ENCODE results near the gene HPCAL1. TPM values are rescaled to one million over a fixed set of nuclear protein-coding genes. Genes with fewer than 3 reads are reported as not detected.

The HPCAL1 gene
- total RNA-seq, 1 donor from 2014 or later, result 12.3 TPM

DNA sequence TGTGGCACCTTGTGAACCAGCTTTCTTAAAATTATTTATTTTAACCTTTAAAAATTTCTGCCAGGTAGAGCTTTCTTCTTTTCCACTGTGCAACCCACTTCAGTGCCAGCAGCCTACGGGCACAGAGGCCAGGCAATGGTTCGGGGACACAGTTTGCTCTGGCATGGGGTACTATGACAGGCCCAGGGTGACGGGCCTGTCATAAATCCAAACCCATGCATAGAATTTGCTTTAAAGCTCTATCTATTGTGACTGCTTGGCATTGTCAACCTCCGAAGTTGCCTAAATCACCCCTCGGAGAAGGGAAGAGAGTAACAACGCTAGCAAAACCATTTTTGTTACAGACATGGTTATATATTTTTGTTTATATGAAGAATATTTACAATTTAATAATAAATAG, 143.9 kb downstream of the HPCAL1 start:
- H3K9me3 Mint-ChIP-seq (ENCODE audit: unreplicated experiment), result no peaks in the 10 kb centered on the region
- peak overlapping the region; percentile 86 for H3K9ac ChIP-seq (ENCODE audit: low read length)

DNA sequence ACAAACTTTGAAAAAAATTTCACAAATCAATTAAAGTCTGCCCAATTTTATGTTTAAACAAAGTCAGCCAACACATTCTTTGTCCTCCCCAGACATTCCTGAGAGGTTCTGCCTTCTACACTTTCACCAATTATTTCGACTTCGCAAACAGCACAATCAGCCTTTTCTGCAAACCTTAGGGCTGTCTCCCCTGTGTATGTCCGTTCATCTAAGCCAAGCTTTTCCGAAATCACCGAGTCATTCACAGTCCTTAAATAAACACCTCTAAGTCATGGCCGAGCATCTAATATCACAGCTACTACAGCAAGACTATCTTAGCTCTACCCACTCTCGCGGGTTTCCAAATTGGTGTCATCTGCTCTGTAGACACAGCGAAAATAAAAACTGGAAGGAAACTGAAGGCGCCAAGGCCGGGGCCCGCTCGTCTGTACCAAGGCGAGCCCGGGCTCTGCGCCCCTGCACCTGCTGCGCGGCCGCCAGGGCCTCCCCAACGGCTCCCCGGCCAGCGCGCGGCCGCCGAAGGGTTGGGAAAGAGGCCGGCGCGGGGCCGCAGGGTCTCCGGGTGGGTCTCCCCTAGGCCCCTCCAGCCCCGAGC, 144.7 kb downstream of the HPCAL1 start:
- Mint-ChIP-seq H3K27ac (ENCODE audit: unreplicated experiment) (peak overlapping the region; percentile 87), H3K36me3 (ENCODE audit: low read depth, unreplicated experiment) (peaks cover 6% of the 10 kb centered on the region), H3K9me3 (ENCODE audit: unreplicated experiment) (no peaks in the 10 kb centered on the region), H3K27me3 (ENCODE audit: low read depth, unreplicated experiment) (peaks cover 3% of the 10 kb centered on the region), H3K4me3 (ENCODE audit: unreplicated experiment) (peak overlapping the region; percentile 91), H3K4me1 (ENCODE audit: low read depth, unreplicated experiment) (peaks cover 2% of the 10 kb centered on the region)
- Histone ChIP-seq H2AFZ (ENCODE audit: low read depth, low read length) (no peak overlapping the region), H3K79me2 (ENCODE audit: insufficient read depth, low read length) (peaks cover 52% of the 10 kb centered on the region), H3K9me3 (ENCODE audit: insufficient read depth, low read depth, low read length) (no peaks in the 10 kb centered on the region), H3K36me3 (ENCODE audit: insufficient read depth, low read length) (peaks cover 24% of the 10 kb centered on the region), H4K20me1 (ENCODE audit: insufficient read depth, low read length) (peaks cover 45% of the 10 kb centered on the region), H3K4me1 (ENCODE audit: insufficient read depth, low read length) (peaks cover 23% of the 10 kb centered on the region), H3K4me3 (ENCODE audit: insufficient read depth, low read depth, low read length) (peak overlapping the region; percentile 84), H3K27me3 (ENCODE audit: insufficient read depth, low read length) (no peaks in the 10 kb centered on the region), H3K9ac (ENCODE audit: low read length) (peak overlapping the region; percentile 86), H3K27ac (ENCODE audit: low read depth, low read length) (peak overlapping the region; percentile 74), H3K4me2 (ENCODE audit: low read length) (peak overlapping the region; percentile 89)
- TF ChIP-seq, protein P1, sequence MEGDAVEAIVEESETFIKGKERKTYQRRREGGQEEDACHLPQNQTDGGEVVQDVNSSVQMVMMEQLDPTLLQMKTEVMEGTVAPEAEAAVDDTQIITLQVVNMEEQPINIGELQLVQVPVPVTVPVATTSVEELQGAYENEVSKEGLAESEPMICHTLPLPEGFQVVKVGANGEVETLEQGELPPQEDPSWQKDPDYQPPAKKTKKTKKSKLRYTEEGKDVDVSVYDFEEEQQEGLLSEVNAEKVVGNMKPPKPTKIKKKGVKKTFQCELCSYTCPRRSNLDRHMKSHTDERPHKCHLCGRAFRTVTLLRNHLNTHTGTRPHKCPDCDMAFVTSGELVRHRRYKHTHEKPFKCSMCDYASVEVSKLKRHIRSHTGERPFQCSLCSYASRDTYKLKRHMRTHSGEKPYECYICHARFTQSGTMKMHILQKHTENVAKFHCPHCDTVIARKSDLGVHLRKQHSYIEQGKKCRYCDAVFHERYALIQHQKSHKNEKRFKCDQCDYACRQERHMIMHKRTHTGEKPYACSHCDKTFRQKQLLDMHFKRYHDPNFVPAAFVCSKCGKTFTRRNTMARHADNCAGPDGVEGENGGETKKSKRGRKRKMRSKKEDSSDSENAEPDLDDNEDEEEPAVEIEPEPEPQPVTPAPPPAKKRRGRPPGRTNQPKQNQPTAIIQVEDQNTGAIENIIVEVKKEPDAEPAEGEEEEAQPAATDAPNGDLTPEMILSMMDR (IDR thresholded peaks at IDR 0.05; ENCODE audit: insufficient read depth, low read depth, low read length), result no peak
- no peak for TF ChIP-seq EZH2 (IDR thresholded peaks at IDR 0.05; ENCODE audit: insufficient read depth, low read length)
- FAIRE-seq (no peak), DNase-seq (ENCODE audit: low read depth) (peak; percentile 35)

More for the DNA sequence above, 143.9 kb downstream of the HPCAL1 start:
- H3K79me2 ChIP-seq (ENCODE audit: insufficient read depth, low read length), result peaks cover 52% of the 10 kb centered on the region
- peaks cover 53% of the 10 kb centered on the region for H4K20me1 ChIP-seq (ENCODE audit: insufficient read depth, low read length)
- DNase-seq (ENCODE audit: low read depth) (no peak), FAIRE-seq (no peak)
- no peaks in the 10 kb centered on the region for H3K9me3 ChIP-seq (ENCODE audit: insufficient read depth, low read depth, low read length)
- peaks cover 32% of the 10 kb centered on the region for H3K36me3 ChIP-seq (ENCODE audit: insufficient read depth, low read length)
- H3K4me2 ChIP-seq (ENCODE audit: low read length), result peak overlapping the region; percentile 89
- no peaks in the 10 kb centered on the region for H3K27me3 ChIP-seq (ENCODE audit: insufficient read depth, low read length)
- peaks cover 13% of the 10 kb centered on the region for H3K36me3 Mint-ChIP-seq (ENCODE audit: low read depth, unreplicated experiment)
- H3K4me1 ChIP-seq (ENCODE audit: insufficient read depth, low read length), result peaks cover 19% of the 10 kb centered on the region
- H3K4me3 ChIP-seq (ENCODE audit: insufficient read depth, low read depth, low read length), result peak overlapping the region; percentile 84
- TF ChIP-seq EZH2 (IDR thresholded peaks at IDR 0.05; ENCODE audit: insufficient read depth, low read length), result no peak
- TF ChIP-seq, protein P1 (IDR thresholded peaks at IDR 0.05; ENCODE audit: insufficient read depth, low read depth, low read length), result no peak
- no peaks in the 10 kb centered on the region for H3K27me3 Mint-ChIP-seq (ENCODE audit: low read depth, unreplicated experiment)
- H3K4me1 Mint-ChIP-seq (ENCODE audit: low read depth, unreplicated experiment), result peaks cover 2% of the 10 kb centered on the region
- H3K4me3 Mint-ChIP-seq (ENCODE audit: unreplicated experiment), result peak overlapping the region; percentile 91
- H3K27ac Mint-ChIP-seq (ENCODE audit: unreplicated experiment), result no peak overlapping the region
- H2AFZ ChIP-seq (ENCODE audit: low read depth, low read length), result no peak overlapping the region
- peak overlapping the region; percentile 74 for H3K27ac ChIP-seq (ENCODE audit: low read depth, low read length)
